DOHH2 (cell line): Measurements from ENCODE around the gene E2F2.
A peak's percentile ranks its signal among the peaks of the same experiment; 100 is the strongest.

Experiments
- H3F3A ChIP-seq: fragments of 200-600 bp; sonication (generic), shearing (Covaris generic); 2 replicates; pipeline ENCODE4 v1.6.0; 2016; ENCODE audit warnings: antibody characterized with exemption, mild to moderate bottlenecking; ENCODE audit not compliant: control insufficient read depth, insufficient read depth
- H3K27ac ChIP-seq: fragments of 200-600 bp; sonication (generic); 2 replicates; pipeline ENCODE4 v1.5.1; 2014; ENCODE audit warnings: low read depth, mild to moderate bottlenecking, low read length, moderate library complexity
- H3K27me3 ChIP-seq: fragments of 200-600 bp; sonication (generic); 2 replicates; pipeline ENCODE4 v1.6.1; 2014; ENCODE audit warnings: mild to moderate bottlenecking, low read length, mixed read lengths; ENCODE audit not compliant: control insufficient read depth
- H3K36me3 ChIP-seq: fragments of 200-600 bp; sonication (generic); 2 replicates; pipeline ENCODE4 v1.6.1; 2014; ENCODE audit warnings: mild to moderate bottlenecking, low read length, moderate library complexity, mixed read lengths; ENCODE audit not compliant: control insufficient read depth
- H3K4me1 ChIP-seq: fragments of 200-600 bp; sonication (generic); 2 replicates; pipeline ENCODE4 v1.6.1; 2014; ENCODE audit warnings: mild to moderate bottlenecking, low read length, mixed read lengths; ENCODE audit not compliant: control insufficient read depth
- H3K4me2 ChIP-seq: fragments of 200-600 bp; sonication (generic); 2 replicates; pipeline ENCODE4 v1.6.0; 2014; ENCODE audit warnings: mild to moderate bottlenecking, low read length, moderate library complexity
- H3K4me3 ChIP-seq: fragments of 200-600 bp; sonication (generic); 2 replicates; pipeline ENCODE4 v1.5.1; 2014; ENCODE audit warnings: mild to moderate bottlenecking, low read length, mixed read lengths
- H3K79me2 ChIP-seq: fragments of 200-600 bp; sonication (generic); 2 replicates; pipeline ENCODE4 v1.6.1; 2014; ENCODE audit warnings: mild to moderate bottlenecking, low read length, mixed read lengths; ENCODE audit not compliant: control insufficient read depth
- H3K9me2 ChIP-seq: fragments of 200-600 bp; sonication (generic); replicated peaks from 2 replicates; pipeline ENCODE4 v1.6.1; 2014; ENCODE audit warnings: mild to moderate bottlenecking, low read length, mixed read lengths; ENCODE audit not compliant: control insufficient read depth
- H3K9me3 ChIP-seq: fragments of 200-600 bp; sonication (generic); 2 replicates; pipeline ENCODE4 v1.6.1; 2014; ENCODE audit warnings: antibody characterized with exemption, low read length, mixed read lengths; ENCODE audit not compliant: control insufficient read depth, insufficient read depth
- H4K20me1 ChIP-seq: fragments of 200-600 bp; sonication (generic); 2 replicates; pipeline ENCODE4 v1.6.0; 2014; ENCODE audit warnings: low read depth, mild to moderate bottlenecking, antibody characterized with exemption, low read length, moderate library complexity; ENCODE audit not compliant: control insufficient read depth, insufficient read depth
- CTCF ChIP-seq: fragments of 200-600 bp; sonication (generic); IDR thresholded peaks from one replicate; pipeline ENCODE4 v1.5.1; 2014; ENCODE audit warnings: antibody characterized with exemption, mild to moderate bottlenecking, low read depth, low read length; ENCODE audit not compliant: poor library complexity, severe bottlenecking
- EZH2phosphoT487 ChIP-seq: fragments of 200-600 bp; sonication (generic); IDR thresholded peaks from 2 replicates; pipeline ENCODE4 v1.6.1; 2017; ENCODE audit warnings: borderline replicate concordance, mild to moderate bottlenecking, antibody characterized with exemption, low read length, moderate library complexity, mixed read lengths

E2F2 gene

DNA sequence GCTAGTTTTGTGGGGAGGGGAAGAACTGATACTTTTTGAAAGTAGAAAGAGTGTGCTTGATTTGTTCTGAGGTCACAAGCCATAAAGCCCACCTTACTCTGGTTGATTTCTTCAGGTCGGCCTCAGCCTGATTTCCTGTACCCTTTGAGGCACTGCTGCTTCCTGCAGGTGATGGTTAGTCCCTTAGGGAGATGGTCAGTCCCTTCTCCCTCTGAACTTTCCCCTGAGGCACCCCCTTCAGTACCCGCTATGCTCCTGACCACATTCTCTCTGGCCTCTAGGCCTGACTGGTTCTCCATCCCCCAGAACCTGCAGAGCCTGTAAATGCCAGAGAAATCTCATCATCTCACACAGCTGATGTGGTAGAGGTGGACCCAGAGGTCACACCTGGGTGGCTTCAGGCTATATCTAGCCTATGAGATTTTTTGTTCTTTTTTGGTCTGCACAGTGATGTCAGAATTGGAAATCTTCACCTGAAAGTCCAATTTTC lies 43.3 kb upstream of the E2F2 start:
- peak overlapping the region; percentile 82 for H3K27ac ChIP-seq
- peak overlapping the region; percentile 59 for H3K4me3 ChIP-seq
- H3K36me3 ChIP-seq = peaks cover 15% of the 10 kb centered on the region
- H4K20me1 ChIP-seq = no peaks in the 10 kb centered on the region
- H3K79me2 ChIP-seq = peaks cover 7% of the 10 kb centered on the region; the same call in 1 of the 2 replicates
- no peaks in the 10 kb centered on the region for H3K9me3 ChIP-seq
- H3F3A ChIP-seq = peaks cover 46% of the 10 kb centered on the region
- TF ChIP-seq CTCF = no peak
- TF ChIP-seq EZH2phosphoT487 = no peak
- H3K27me3 ChIP-seq = no peaks in the 10 kb centered on the region
- peak overlapping the region; percentile 76 for H3K4me2 ChIP-seq
- H3K9me2 ChIP-seq = no peaks in the 10 kb centered on the region
- H3K4me1 ChIP-seq = peaks cover 79% of the 10 kb centered on the region

GRCh38 chr1:23573574-23574182 lies 42.6 kb upstream of the E2F2 start:
- Histone ChIP-seq H4K20me1 (no peaks in the 10 kb centered on the region), H3K9me2 (no peaks in the 10 kb centered on the region), H3K4me3 (peak overlapping the region; percentile 59), H3K4me2 (peak overlapping the region; percentile 76), H3K27ac (peak overlapping the region; percentile 82), H3K36me3 (peaks cover 15% of the 10 kb centered on the region), H3K79me2 (peaks cover 7% of the 10 kb centered on the region; the same call in 1 of the 2 replicates), H3F3A (peaks cover 46% of the 10 kb centered on the region), H3K4me1 (peaks cover 79% of the 10 kb centered on the region), H3K9me3 (no peaks in the 10 kb centered on the region), H3K27me3 (0 out of 2 replicates have a peak, but pooled peaks cover 2% of the 10 kb centered on the region)
- TF ChIP-seq EZH2phosphoT487 = no peak
- no peak for TF ChIP-seq CTCF

DNA sequence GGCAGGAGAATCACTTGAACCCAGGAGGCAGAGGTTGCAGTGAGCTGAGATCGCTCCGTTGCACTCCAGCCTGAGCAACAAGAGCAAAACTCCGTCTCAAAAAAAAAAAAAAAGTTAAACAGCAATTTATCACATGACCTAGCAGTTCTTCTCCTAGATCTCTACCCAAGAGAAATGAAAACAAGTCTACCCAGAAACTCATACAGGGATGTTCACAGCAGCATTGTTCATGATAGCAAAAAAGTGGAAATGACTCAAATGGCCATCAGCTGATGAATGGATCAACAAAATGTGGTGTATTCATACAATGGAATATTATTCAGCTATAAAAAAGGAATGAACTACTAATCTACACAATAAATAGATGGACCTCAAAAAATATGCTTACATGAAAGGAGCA lies 40.4 kb upstream of the E2F2 start:
- Histone ChIP-seq H3K4me1 (peaks cover 78% of the 10 kb centered on the region), H3K9me2 (no peaks in the 10 kb centered on the region), H4K20me1 (no peaks in the 10 kb centered on the region), H3K9me3 (no peaks in the 10 kb centered on the region), H3K79me2 (peaks cover 1% of the 10 kb centered on the region; the same call in 1 of the 2 replicates), H3K36me3 (peaks cover 15% of the 10 kb centered on the region), H3K4me2 (no peak overlapping the region), H3F3A (peaks cover 30% of the 10 kb centered on the region), H3K27me3 (0 out of 2 replicates have a peak, but pooled peaks cover 4% of the 10 kb centered on the region), H3K4me3 (no peak overlapping the region), H3K27ac (no peak overlapping the region)
- TF ChIP-seq CTCF (no peak), EZH2phosphoT487 (no peak)
